ENCODE measurements around the gene FAM131C. TPM values are rescaled to one million over a fixed set of nuclear protein-coding genes. Genes with fewer than 3 reads are reported as not detected.

The FAM131C gene
- total and polyA plus RNA-seq, 2 experiments from 2014 or later: 0.71 to 1.3 TPM

- no peaks in the 10 kb centered on the region; the same call in 1 of the 2 replicates for H3K4me1 ChIP-seq (ENCODE audit: insufficient read depth)
- peak overlapping the region; percentile 64 for H3K4me2 ChIP-seq
- H3F3A ChIP-seq (replicated peaks; ENCODE audit: low read depth): no peaks in the 10 kb centered on the region
- Mint-ChIP-seq H3K27me3 (ENCODE audit: insufficient read depth, low read depth, poor library complexity) (peaks cover 2% of the 10 kb centered on the region), H3K36me3 (ENCODE audit: low read depth) (no peaks in the 10 kb centered on the region), H3K4me1 (peaks cover 9% of the 10 kb centered on the region), H3K9me3 (no peaks in the 10 kb centered on the region), H3K27ac (no peak overlapping the region), H3K4me3 (peak overlapping the region; percentile 42; the same call in 2 of the 3 replicates)
- H4K20me1 ChIP-seq (replicated peaks; ENCODE audit: insufficient read depth): no peaks in the 10 kb centered on the region
- TF ChIP-seq, protein P1, sequence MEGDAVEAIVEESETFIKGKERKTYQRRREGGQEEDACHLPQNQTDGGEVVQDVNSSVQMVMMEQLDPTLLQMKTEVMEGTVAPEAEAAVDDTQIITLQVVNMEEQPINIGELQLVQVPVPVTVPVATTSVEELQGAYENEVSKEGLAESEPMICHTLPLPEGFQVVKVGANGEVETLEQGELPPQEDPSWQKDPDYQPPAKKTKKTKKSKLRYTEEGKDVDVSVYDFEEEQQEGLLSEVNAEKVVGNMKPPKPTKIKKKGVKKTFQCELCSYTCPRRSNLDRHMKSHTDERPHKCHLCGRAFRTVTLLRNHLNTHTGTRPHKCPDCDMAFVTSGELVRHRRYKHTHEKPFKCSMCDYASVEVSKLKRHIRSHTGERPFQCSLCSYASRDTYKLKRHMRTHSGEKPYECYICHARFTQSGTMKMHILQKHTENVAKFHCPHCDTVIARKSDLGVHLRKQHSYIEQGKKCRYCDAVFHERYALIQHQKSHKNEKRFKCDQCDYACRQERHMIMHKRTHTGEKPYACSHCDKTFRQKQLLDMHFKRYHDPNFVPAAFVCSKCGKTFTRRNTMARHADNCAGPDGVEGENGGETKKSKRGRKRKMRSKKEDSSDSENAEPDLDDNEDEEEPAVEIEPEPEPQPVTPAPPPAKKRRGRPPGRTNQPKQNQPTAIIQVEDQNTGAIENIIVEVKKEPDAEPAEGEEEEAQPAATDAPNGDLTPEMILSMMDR (conservative IDR thresholded peaks at IDR 0.05; ENCODE audit: low read depth in 2 of 2): peak; percentile 54 to 81
- TF ChIP-seq, protein P2, sequence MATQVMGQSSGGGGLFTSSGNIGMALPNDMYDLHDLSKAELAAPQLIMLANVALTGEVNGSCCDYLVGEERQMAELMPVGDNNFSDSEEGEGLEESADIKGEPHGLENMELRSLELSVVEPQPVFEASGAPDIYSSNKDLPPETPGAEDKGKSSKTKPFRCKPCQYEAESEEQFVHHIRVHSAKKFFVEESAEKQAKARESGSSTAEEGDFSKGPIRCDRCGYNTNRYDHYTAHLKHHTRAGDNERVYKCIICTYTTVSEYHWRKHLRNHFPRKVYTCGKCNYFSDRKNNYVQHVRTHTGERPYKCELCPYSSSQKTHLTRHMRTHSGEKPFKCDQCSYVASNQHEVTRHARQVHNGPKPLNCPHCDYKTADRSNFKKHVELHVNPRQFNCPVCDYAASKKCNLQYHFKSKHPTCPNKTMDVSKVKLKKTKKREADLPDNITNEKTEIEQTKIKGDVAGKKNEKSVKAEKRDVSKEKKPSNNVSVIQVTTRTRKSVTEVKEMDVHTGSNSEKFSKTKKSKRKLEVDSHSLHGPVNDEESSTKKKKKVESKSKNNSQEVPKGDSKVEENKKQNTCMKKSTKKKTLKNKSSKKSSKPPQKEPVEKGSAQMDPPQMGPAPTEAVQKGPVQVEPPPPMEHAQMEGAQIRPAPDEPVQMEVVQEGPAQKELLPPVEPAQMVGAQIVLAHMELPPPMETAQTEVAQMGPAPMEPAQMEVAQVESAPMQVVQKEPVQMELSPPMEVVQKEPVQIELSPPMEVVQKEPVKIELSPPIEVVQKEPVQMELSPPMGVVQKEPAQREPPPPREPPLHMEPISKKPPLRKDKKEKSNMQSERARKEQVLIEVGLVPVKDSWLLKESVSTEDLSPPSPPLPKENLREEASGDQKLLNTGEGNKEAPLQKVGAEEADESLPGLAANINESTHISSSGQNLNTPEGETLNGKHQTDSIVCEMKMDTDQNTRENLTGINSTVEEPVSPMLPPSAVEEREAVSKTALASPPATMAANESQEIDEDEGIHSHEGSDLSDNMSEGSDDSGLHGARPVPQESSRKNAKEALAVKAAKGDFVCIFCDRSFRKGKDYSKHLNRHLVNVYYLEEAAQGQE (IDR thresholded peaks at IDR 0.05; ENCODE audit: unreplicated experiment): no peak
- no peaks in the 10 kb centered on the region for H3K9me2 ChIP-seq (ENCODE audit: insufficient read depth)
- no peak overlapping the region for H3K4me3 ChIP-seq
- H3K27me3 ChIP-seq (ENCODE audit: insufficient read depth): no peaks in the 10 kb centered on the region
- DNase-seq (ENCODE audit: low spot score) (peak; percentile 96), ATAC-seq (peak; percentile 93)
- no peaks in the 10 kb centered on the region for H3K36me3 ChIP-seq (ENCODE audit: insufficient read depth)
- H2AFZ ChIP-seq: peak overlapping the region; percentile 86
- no peaks in the 10 kb centered on the region for H3K79me2 ChIP-seq (replicated peaks; ENCODE audit: insufficient read depth)
- no peak overlapping the region for H3K27ac ChIP-seq (ENCODE audit: low read depth)
Observed at GRCh38 chr1:16055613-16056520, 17.6 kb downstream of the FAM131C start.

- H3K27me3 Mint-ChIP-seq (ENCODE audit: insufficient read depth, low read depth, poor library complexity): peaks cover 4% of the 10 kb centered on the region
- no peaks in the 10 kb centered on the region for H3K79me2 ChIP-seq (replicated peaks; ENCODE audit: insufficient read depth)
- no peaks in the 10 kb centered on the region for H3K27me3 ChIP-seq (ENCODE audit: insufficient read depth)
- no peak for ATAC-seq
- no peak overlapping the region for H3K27ac ChIP-seq (ENCODE audit: low read depth)
- no peak overlapping the region for H3K4me3 ChIP-seq
- no peaks in the 10 kb centered on the region for H3K9me2 ChIP-seq (ENCODE audit: insufficient read depth)
- H4K20me1 ChIP-seq (replicated peaks; ENCODE audit: insufficient read depth): no peaks in the 10 kb centered on the region
- no peak overlapping the region for H3K4me2 ChIP-seq
- H3K9me3 Mint-ChIP-seq: no peaks in the 10 kb centered on the region
- H3K4me1 Mint-ChIP-seq: peaks cover 13% of the 10 kb centered on the region
- no peaks in the 10 kb centered on the region for H3F3A ChIP-seq (replicated peaks; ENCODE audit: low read depth)
- no peak for DNase-seq (ENCODE audit: low spot score)
- H3K36me3 ChIP-seq (ENCODE audit: insufficient read depth): no peaks in the 10 kb centered on the region
- H3K36me3 Mint-ChIP-seq (ENCODE audit: low read depth): no peaks in the 10 kb centered on the region
- no peak overlapping the region for H3K4me3 Mint-ChIP-seq
- H3K4me1 ChIP-seq (ENCODE audit: insufficient read depth): peaks cover 5% of the 10 kb centered on the region; the same call in 1 of the 2 replicates
- no peak overlapping the region for H3K27ac Mint-ChIP-seq
- H2AFZ ChIP-seq: no peak overlapping the region
- TF ChIP-seq, protein P2 (IDR thresholded peaks at IDR 0.05; ENCODE audit: unreplicated experiment): no peak
- TF ChIP-seq POLR2AphosphoS5 (IDR thresholded peaks at IDR 0.05; ENCODE audit: low read depth): no peak
- no peak for TF ChIP-seq JUNB (IDR thresholded peaks at IDR 0.05; ENCODE audit: unreplicated experiment)
Observed at GRCh38 chr1:16054598-16055540, 18.6 kb downstream of the FAM131C start.

All from GM23338 (cell line).